Stimulated activated CD8-positive, alpha-beta memory T cell treated with anti-CD3 and anti-CD28 coated beads, Interleukin-15, amount 100 ng/mL, for 48 hours (primary cell): ENCODE results near the gene AFG3L2.
A peak's percentile ranks its signal among the peaks of the same experiment; 100 is the strongest.
"Not testable (repeated sequence)": the region's sequence is repeated elsewhere in the genome, so short reads cannot be mapped to it uniquely, and the experiment has no call there.

Experiments used
- DNase-seq, 2 donors: peaks; one replicate each; pipeline ENCODE4 v3.0.0-alpha.2; 2020; ENCODE audit warnings: low read depth in 2 of 2

Gene AFG3L2

DNA sequence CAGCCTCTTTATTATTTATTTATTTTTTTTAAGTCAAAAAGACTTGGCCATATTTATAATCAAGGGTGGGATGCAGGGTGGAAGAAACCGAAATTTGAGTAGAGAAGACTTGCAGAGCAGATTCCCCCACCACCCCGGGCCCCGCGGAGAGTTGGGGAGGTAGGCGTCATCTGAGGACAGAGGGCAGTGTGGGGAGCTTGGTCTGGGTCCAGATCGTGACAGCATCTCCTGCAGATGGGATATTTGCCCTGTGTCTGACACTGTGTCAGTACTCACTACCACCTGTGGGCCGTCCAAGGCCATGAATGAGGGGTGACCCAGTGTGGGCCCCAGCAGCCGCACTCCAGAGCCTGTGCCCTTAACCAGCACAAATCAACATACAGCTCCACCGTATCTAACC is 20.2 kb upstream of the AFG3L2 start:
- no peak for DNase-seq

DNA sequence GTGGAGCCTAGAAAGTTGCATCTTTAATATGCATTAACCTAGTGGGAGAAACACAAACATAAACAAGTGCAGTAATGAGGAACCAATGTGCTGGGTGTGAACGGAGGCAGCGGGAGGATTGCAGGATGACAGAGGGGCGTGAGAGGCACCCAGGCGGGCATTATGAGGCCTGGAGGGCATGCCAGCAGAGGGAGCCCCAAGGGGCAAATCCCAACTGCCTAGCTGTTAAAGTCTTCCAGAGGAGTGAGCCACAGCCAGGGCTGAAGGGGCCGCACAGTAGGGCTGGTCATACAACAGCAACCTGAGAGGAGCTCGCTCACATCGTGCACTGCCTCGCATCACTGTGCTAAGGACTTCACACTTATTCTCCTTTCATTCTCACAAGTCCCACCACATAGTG is 17.4 kb upstream of the AFG3L2 start:
- DNase-seq: no peak

DNA sequence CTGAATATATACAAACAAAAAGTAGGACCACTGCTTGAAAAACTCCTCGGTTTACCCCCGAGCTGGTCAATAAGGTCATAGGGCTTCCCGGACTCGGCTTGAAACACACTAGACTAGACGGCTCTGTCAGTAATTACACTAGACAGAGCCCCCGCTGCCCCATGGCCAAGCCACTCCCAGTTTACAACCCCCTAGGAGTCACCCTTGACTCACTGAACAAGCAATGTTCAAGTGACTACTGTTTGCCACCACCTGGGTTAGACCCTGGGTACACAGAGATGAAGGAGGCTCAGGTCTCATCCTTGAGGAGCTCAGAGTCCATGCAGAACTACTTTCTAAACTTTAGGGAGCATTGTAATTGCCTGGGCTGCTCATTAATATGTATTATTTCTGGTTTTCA is 17.0 kb upstream of the AFG3L2 start:
- DNase-seq: no peak

GRCh38 chr18:12393510-12393909 is 16.5 kb upstream of the AFG3L2 start:
- no peak for DNase-seq

DNA sequence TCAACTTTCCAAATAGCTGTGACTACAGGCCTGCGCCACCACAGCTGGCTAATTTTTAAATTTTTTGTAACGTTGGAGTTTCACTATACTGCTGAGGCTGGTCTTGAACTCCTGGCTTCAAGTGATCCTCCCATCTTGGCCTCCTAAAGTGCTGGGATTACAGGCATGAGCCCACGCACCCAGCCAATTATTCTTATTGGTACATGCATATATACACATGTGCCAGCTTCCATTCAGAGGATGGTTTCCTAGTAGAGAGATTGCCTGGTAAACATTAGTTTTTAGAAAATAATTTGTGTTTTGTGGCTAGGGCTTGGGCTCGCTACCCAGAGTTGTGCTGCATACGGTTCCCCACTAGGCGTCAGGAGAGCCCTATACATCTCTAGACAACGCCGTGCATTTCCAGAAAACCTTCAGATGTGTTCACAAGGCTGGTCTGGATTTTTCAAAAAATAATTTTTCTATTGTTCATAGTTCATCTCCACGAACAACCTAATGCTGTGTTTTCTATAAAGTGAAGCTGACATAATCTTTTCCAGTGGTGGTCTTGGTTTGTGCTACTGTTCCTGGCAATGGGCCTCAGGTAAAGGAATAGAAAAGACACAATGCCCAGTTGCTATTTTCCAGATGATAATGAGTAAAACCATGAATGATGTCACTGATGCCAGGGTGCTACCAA is 14.6 kb upstream of the AFG3L2 start:
- DNase-seq: peak in 1 of 2 donors; percentile 20

DNA sequence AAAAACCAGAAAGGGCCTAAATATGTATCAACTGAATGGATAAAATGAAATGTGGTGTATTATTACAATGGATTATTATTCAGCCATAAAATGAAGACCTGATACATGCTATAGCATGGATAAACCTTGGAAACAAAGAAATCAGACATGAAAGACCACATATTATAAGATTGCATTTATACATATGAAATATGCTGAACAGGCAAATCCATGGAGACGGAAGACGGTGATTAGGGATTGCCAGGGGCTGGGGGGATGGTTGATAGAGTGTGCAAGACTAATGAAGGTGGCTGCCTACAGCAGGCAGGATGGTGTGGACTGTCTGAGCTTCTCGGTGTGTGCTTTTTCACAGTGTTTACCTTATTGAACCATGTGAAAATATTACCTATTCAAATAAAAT is 11.4 kb upstream of the AFG3L2 start:
- no peak for DNase-seq

DNA sequence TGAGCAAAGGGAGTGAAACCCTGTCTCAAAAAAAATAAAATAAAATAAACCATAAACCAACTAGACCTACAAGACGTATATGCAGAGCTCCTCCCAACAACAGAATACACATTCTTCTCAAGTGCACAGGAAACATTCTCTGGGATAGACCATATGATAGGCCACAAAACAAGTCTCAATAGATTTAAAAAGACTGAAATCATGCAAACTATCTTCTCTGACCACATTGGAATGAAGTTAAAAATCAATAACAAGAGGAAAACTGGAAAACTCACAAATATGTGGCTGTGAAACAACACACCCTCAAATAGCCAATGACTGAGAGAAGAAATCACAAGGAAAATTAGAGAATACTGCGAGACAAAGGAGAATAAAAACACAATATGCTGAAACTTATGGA is 7.2 kb upstream of the AFG3L2 start:
- no peak for DNase-seq

DNA sequence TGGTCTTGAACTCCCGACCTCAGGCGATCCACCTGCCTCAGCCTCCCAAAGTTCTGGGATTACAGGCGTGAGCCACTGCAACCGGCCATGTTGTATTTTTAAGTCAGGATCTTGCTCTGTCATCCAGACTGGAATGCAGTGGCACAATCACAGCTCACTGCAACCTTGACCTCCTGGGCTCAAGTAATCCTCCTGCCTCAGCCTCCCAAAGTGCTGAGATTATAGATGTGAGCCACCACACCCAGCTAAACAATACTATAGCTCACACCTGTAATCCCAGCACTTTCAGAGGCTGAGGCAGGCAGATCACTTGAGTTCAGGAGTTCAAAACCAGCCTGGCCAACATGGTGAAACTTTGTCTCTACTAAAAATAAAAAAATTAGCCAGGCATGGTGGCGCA is 6.7 kb upstream of the AFG3L2 start:
- not testable (repeated sequence) for DNase-seq

DNA sequence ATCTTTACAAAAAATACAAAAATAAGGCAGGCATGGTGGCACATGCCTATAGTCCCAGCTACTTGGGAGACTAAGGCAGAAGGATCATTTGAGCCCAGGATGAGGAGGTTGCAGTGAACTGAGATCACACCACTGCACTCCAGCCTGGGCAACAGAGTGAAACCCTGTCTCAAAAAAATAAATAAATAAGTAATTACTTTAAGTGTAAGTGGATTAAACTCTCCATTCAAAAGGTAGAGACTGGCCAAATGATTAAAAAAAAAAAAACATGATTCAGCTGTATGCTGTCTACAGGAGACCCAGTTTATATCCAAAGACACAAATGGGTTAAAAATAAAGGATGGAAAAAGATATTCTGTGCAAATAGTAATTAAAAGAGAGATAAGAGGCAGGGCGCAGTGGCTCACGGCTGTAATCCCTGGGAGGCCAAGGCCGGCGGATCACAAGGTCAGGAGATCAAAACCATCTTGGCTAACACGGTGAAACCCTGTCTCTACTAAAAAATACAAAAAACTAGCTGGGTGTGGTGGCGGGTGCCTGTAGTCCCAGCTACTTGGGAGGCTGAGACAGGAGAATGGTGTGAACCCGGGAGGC is 5.3 kb upstream of the AFG3L2 start:
- not testable (repeated sequence) for DNase-seq

- not testable (repeated sequence) for DNase-seq
These were observed 1.2 kb upstream of the AFG3L2 start for GRCh38 chr18:12378198-12378558.

DNA sequence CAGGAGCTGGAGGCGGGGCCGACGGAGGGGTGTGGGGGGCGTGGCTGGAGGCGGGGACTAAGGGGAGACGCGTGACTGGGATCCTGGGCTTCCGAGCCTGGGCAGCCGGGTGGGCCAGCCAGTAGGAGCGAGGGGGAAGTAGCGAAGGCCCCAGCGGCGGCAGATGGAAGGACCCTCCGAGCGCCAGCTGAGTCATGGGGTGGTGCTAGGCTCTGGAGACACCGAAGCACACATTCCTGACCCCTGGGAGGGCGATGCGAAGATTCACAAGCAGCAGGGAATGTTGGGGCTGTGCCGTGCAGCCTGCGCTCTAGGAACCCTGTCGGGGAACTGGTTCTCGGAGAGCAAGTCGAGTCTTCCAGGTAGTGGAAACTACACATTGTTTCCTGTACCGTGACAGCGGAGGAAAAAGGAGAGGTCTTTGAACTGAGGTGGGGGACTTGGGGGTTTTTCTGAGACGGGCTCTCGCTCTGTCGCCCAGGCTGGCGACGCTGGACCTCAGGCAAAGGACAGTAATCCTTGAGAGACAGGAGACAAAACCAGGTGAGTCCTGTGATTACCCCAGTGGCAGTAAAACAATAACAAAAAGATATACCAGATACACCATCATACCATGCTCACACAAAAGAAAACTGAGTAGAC is 650 bp upstream of the AFG3L2 start:
- no peak for DNase-seq

DNA sequence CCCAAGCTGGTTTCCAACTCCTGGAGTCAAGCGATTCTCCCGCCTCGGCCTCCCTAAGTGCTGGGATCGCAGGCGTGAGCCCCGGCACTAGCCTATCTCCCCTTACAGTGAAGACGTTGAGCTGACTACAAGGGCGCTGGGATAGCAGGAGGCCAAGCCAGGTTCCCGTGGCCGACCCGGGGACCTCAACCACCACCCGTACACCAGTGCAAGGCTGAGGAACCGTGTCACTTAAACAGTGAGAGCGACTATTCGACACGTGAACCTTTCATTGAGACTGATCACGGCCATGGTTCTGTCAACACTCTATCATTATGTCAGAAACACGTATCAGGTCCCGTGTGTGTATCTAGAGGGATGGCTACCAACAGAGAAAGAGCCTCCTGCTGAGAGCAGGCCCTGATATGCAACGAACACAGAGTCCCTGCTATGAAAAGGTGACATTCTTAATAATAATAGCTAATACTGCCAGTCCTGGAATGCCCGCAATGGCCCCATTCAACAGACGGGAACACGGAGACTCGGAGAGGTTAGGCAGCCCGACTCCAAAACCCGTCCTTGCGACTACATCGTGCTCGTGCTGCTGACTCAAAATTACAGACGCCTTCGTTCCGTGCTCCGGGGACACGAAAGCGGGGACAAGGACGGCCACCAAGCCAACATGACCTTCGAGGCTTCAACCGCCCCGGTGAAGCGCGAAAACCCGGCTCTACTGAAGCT is 833 bp downstream of the AFG3L2 start:
- DNase-seq: no peak

- no peak for DNase-seq
These were observed 2.6 kb downstream of the AFG3L2 start for GRCh38 chr18:12374401-12374800.

DNA sequence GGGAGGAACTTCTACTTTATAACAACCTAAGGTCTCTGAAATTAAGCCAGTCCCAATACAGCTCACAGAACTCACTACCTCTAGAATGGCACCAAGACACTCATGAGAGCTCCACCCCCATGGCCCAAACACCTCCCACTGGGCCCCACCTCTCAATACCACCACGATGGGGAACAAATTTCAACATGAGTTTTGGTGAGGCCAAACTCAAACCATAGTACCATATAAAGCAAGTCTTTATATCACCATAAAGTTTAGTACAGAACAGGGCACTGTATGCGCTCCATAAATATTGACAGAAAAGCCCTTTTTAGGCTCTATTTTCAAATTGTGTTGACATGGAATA is 3.3 kb downstream of the AFG3L2 start:
- DNase-seq: no peak

DNA sequence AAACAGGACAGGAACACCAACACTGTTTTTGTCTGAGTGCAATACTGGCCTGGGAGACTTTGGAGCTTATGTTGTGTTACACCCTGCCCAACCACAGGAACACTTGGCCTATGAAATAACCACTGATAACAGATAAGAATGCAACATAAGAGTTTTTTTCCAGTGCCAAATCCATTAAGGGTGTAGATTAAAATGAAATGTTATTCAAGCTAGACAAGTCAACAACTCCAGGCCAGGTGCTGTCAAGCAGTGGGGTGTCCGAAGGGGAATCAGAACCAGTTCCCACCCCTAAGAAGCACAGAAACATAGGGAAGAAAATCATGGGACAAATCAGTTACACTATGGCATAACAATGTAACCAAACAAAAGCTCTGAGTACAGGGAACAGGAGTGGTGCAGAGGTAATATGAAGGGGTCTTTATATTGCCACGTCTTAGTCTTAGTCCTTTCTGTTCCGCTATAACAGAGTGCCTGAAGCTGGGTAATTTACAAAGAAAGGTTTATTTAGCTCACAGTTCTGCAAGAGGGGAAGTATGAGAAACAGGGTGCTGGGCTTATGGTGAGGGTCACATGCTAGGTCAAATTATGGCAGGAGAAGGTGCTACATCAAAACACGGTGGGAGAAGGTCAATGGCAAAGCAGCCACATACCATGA is 3.8 kb downstream of the AFG3L2 start:
- no peak for DNase-seq

- DNase-seq: no peak
These were observed 4.6 kb downstream of the AFG3L2 start for GRCh38 chr18:12372406-12372805.

GRCh38 chr18:12371590-12371989 is 5.4 kb downstream of the AFG3L2 start:
- DNase-seq: no peak

DNA sequence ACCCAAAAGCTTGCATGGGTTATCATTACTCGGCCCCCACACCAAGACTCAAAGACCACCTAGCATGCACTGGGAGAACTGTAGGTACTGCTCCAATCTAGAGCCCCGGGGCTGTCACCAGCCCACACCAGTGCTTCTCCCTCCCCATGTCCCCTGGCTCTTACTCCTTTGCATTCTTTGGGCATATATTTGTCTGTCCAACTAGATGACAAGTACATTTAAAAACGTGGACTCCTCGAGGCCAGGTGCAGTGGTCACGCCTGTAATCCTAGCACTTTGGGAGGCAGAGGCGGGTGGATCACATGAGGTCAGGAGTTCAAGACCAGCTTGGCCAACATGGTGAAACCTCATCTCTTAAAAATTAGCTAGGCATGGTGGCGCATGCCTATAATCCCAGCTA is 7.8 kb downstream of the AFG3L2 start:
- DNase-seq: no peak

GRCh38 chr18:12366784-12367183 is 10.2 kb downstream of the AFG3L2 start:
- DNase-seq: no peak

DNA sequence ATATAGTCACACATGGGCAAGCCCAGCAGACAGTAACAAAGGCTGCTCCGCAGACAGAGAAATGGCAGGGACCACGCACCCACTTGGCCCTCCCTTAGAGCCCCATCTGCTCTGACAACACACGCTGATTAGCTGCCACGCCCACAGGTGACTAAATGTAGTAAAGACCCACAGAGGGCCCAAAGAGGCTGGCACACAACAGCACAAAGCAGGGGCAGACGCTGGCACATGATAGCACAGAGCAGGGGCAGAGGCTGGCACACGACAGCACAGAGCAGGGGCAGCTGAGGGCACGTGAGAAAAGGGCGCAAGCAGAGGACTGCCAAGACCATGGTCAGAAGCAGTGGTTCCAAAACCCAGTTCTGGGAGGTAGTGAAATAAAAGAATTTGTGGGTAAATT is 10.6 kb downstream of the AFG3L2 start:
- DNase-seq: no peak

DNA sequence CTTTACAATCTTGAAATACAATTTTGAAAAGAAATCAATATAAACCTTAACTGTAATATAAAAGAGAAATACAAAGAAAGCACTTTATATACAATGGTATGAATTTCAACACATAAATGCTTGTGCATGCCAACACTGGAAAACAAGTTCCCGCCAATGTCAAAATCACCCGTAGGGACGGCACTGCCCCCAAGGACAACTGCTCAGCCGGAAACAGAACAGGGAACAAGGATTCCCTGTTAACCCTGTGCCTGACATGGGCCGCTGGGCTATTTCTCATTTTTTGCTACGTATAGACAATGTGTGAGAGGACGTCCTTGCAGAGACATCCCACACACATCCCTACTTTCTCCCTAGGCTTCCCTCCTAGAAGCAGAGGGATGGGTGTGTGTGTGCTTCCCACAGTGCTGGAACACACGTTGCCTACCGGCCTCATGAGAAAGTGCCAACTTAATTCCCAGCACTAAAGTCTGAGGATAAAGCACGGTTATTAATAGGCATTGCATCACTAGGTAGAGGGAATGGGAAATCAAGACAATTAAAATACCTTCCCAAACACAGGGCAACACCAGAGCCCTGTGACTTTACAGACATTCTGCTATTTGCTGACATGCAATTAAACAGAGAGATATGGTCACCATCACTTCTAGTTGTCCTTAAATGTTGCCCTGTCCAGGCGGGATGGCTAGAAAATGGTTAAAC is 14.4 kb downstream of the AFG3L2 start:
- no peak for DNase-seq
